ENCODE data around the gene IL17RA. TPM values are rescaled to one million over a fixed set of nuclear protein-coding genes. Genes with fewer than 3 reads are reported as not detected.

Gene IL17RA
- total RNA-seq, 4 donors from 2014 or later, result 18.4 to 51.3 (median 32.9) TPM

DNA sequence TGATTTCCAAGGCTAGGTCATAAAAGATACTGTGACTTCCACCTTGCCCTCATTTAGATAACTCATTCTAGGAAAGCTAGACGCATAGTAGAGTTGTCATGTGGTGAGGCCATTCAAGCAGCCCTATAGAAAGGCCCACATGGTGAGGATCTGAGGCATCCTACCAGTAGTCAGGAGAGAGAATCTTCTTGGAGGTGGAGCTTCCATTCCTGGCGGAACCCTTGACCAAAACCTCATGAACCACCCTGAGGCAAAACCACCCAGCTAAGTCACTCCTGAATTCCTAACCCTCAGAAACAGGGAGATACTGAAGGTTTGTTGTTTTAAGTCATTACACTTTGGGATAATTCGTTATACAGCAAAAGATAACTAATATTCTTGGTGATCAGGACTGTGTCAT is 77.2 kb downstream of the IL17RA start:
- 94 to 100% methylated on average over 1 to 3 of the region's 3 CpGs for WGBS, 2 donors (ENCODE audit: low coverage in 1 of 2)
- no peak overlapping the region for H3K27ac ChIP-seq
- H3K4me1 ChIP-seq, result peaks cover 14 to 22% (median 20%) of the 10 kb centered on the region in 4 donors
- no peak for DNase-seq
- no peak overlapping the region for H3K4me3 ChIP-seq
- no peaks in the 10 kb centered on the region for H3K36me3 ChIP-seq
- no peaks in the 10 kb centered on the region for H3K27me3 ChIP-seq
- no peak for TF ChIP-seq EP300 (IDR thresholded peaks at IDR 0.05; ENCODE audit: low read depth)
- TF ChIP-seq, protein P1, sequence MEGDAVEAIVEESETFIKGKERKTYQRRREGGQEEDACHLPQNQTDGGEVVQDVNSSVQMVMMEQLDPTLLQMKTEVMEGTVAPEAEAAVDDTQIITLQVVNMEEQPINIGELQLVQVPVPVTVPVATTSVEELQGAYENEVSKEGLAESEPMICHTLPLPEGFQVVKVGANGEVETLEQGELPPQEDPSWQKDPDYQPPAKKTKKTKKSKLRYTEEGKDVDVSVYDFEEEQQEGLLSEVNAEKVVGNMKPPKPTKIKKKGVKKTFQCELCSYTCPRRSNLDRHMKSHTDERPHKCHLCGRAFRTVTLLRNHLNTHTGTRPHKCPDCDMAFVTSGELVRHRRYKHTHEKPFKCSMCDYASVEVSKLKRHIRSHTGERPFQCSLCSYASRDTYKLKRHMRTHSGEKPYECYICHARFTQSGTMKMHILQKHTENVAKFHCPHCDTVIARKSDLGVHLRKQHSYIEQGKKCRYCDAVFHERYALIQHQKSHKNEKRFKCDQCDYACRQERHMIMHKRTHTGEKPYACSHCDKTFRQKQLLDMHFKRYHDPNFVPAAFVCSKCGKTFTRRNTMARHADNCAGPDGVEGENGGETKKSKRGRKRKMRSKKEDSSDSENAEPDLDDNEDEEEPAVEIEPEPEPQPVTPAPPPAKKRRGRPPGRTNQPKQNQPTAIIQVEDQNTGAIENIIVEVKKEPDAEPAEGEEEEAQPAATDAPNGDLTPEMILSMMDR (IDR thresholded peaks at IDR 0.05), result no peak
- no peak for TF ChIP-seq POLR2AphosphoS5 (IDR thresholded peaks at IDR 0.05)
- no peak for TF ChIP-seq POLR2A (IDR thresholded peaks at IDR 0.05)
- intact Hi-C loops (cut with DNase I; ENCODE audit: low total_unique reads) (no loop called here), in situ Hi-C loops (cut with MboI; ENCODE audit: low pct_ligation_motif_present in 1 of 4, low pct_unique_long_range_greater_than_20kb in 1 of 4, low sequenced_read_pairs in 3 of 4) (no loop called here)
- H3K9me3 ChIP-seq, result no peaks in the 10 kb centered on the region

DNA sequence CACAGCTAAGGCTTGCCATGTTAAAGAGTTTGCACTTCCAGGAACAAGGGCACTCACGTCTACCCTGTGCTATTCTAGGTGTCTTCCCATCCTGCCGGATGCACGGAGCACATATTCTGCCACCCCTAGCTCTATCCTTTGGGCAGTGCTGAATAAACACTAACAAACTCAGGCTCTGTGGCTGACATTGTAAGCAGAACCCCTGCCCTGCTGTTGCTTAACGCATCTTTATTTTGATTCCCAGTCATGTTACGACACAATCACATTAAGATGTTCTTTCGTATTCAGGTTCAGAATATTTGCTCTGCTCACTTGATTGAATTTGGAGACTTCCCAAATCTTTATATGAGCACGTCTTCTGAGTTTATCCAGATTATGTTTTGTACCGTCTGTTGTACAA is 77.9 kb downstream of the IL17RA start:
- TF ChIP-seq POLR2AphosphoS5 (IDR thresholded peaks at IDR 0.05) (no peak), EP300 (IDR thresholded peaks at IDR 0.05; ENCODE audit: low read depth) (no peak), POLR2A (IDR thresholded peaks at IDR 0.05) (no peak)
- TF ChIP-seq, protein P1 (IDR thresholded peaks at IDR 0.05), result no peak
- Histone ChIP-seq H3K27me3 (no peaks in the 10 kb centered on the region), H3K4me3 (no peak overlapping the region), H3K36me3 (no peaks in the 10 kb centered on the region), H3K9me3 (no peaks in the 10 kb centered on the region), H3K27ac (no peak overlapping the region), H3K4me1 (peaks cover 8 to 16% (median 13%) of the 10 kb centered on the region in 4 donors)
- in situ Hi-C loops (cut with MboI; ENCODE audit: low pct_ligation_motif_present in 1 of 4, low pct_unique_long_range_greater_than_20kb in 1 of 4, low sequenced_read_pairs in 3 of 4) (no loop called here), intact Hi-C loops (cut with DNase I; ENCODE audit: low total_unique reads) (no loop called here)
- DNase-seq, result no peak
- WGBS, 2 donors (ENCODE audit: low coverage in 1 of 2), result 68 to 79% methylated on average over 6 to 8 of the region's 8 CpGs

- no peak overlapping the region for H3K4me3 ChIP-seq
- no peak for TF ChIP-seq EP300 (IDR thresholded peaks at IDR 0.05; ENCODE audit: low read depth)
- TF ChIP-seq, protein P1 (IDR thresholded peaks at IDR 0.05), result no peak
- no peak for TF ChIP-seq POLR2A (IDR thresholded peaks at IDR 0.05)
- TF ChIP-seq POLR2AphosphoS5 (IDR thresholded peaks at IDR 0.05), result no peak
- in situ Hi-C loops (cut with MboI; ENCODE audit: low pct_ligation_motif_present in 1 of 4, low pct_unique_long_range_greater_than_20kb in 1 of 4, low sequenced_read_pairs in 3 of 4), result no loop called here
- no peak overlapping the region for H3K27ac ChIP-seq
- H3K36me3 ChIP-seq, result no peaks in the 10 kb centered on the region
- DNase-seq, result no peak
- WGBS, 2 donors (ENCODE audit: low coverage in 1 of 2), result 70 to 89% methylated on average over 2 to 3 of the region's 3 CpGs
- no peaks in the 10 kb centered on the region for H3K9me3 ChIP-seq
- peaks cover 4 to 9% (median 6%) of the 10 kb centered on the region in 4 donors for H3K4me1 ChIP-seq
- intact Hi-C loops (cut with DNase I; ENCODE audit: low total_unique reads), result no loop called here
- no peaks in the 10 kb centered on the region for H3K27me3 ChIP-seq
These were observed 79.7 kb downstream of the IL17RA start for GRCh38 chr22:17164392-17165024.

Other genes with a start within 250 kb of the IL17RA start
- not detected for gene GAB4, start 76.8 kb upstream of the IL17RA start, total RNA-seq
- gene TMEM121B, start 36.4 kb downstream of the IL17RA start, total RNA-seq, result under 1 TPM in 3 of 4 donors, not detected in 1; under 0.01 to 0.20 (median 0.16) TPM
- gene HDHD5, start 74.3 kb downstream of the IL17RA start, total RNA-seq, result 10 to 100 TPM; 24.7 to 51.9 (median 42.3) TPM
- 10 to 100 TPM in 2 of 4 donors, 1 to 10 TPM in 2; 1.4 to 28.4 (median 12.0) TPM for gene ADA2, start 134.4 kb downstream of the IL17RA start, total RNA-seq